SK-N-SH treated with all-trans-retinoic acid at 6 μM for 48 hours (cell line): ENCODE results near the gene CCDC188.

ENCODE experiments used
- ARNTL ChIP-seq: fragments of 450-650 bp; formaldehyde crosslinking; IDR thresholded peaks from 2 replicates; pipeline ENCODE4 v1.5.0; 2020; ENCODE audit warnings: low read depth, mild to moderate bottlenecking, moderate library complexity, borderline replicate concordance
- BACH2 ChIP-seq: fragments of 250-450 bp; sonication (Bioruptor Pico); IDR thresholded peaks from 2 replicates; pipeline ENCODE4 v1.9.0; 2021; ENCODE audit warnings: mild to moderate bottlenecking, borderline replicate concordance
- CREB5 ChIP-seq: fragments of 250-450 bp; sonication (Bioruptor Pico); IDR thresholded peaks from 2 replicates; pipeline ENCODE4 v1.5.1; 2020; ENCODE audit warnings: low read depth, mild to moderate bottlenecking, moderate library complexity
- ISL1 ChIP-seq: fragments of 250-450 bp; sonication (Bioruptor Pico); IDR thresholded peaks from 2 replicates; pipeline ENCODE4 v2.1.2; 2022; ENCODE audit warnings: mild to moderate bottlenecking, moderate library complexity
- OSR1 ChIP-seq: fragments of 250-450 bp; sonication (Bioruptor Pico); IDR thresholded peaks from 2 replicates; pipeline ENCODE4 v1.8.0; 2022; ENCODE audit warnings: moderate library complexity, mild to moderate bottlenecking, inconsistent platforms
- PATZ1 ChIP-seq: fragments of 250-450 bp; sonication (Bioruptor Pico); IDR thresholded peaks from 2 replicates; pipeline ENCODE4 v1.8.0; 2020; ENCODE audit warnings: mild to moderate bottlenecking, moderate library complexity, borderline replicate concordance
- POU6F1 ChIP-seq: fragments of 250-450 bp; sonication (Bioruptor Pico); IDR thresholded peaks from 2 replicates; pipeline ENCODE4 v1.8.0; 2021; ENCODE audit warnings: low read depth, mild to moderate bottlenecking, moderate library complexity, borderline replicate concordance
- RARB ChIP-seq: fragments of 250-450 bp; sonication (Bioruptor Pico); IDR thresholded peaks from 2 replicates; pipeline ENCODE4 v1.8.0; 2021; ENCODE audit warnings: mild to moderate bottlenecking, moderate library complexity
- TCF4 ChIP-seq: fragments of 250-450 bp; sonication (Bioruptor Pico); IDR thresholded peaks from 2 replicates; pipeline ENCODE4 v1.8.0; 2021; ENCODE audit warnings: mild to moderate bottlenecking, moderate library complexity, borderline replicate concordance
- TOX ChIP-seq: fragments of 250-450 bp; sonication (Bioruptor Pico); IDR thresholded peaks from 2 replicates; pipeline ENCODE4 v1.8.0; 2021; ENCODE audit warnings: mild to moderate bottlenecking, moderate library complexity, borderline replicate concordance
- ZFP3 ChIP-seq: fragments of 250-450 bp; sonication (Bioruptor Pico); IDR thresholded peaks from 2 replicates; pipeline ENCODE4 v1.5.0; 2020; ENCODE audit warnings: mild to moderate bottlenecking, moderate library complexity
- ZNF565 ChIP-seq: fragments of 450-650 bp; formaldehyde crosslinking; conservative IDR thresholded peaks from 2 replicates; pipeline ENCODE4 v1.5.0; 2020; ENCODE audit warnings: low read depth, mild to moderate bottlenecking, moderate library complexity
- ZNF8 ChIP-seq: fragments of 450-650 bp; formaldehyde crosslinking; IDR thresholded peaks from 2 replicates; pipeline ENCODE4 v1.5.0; 2020; ENCODE audit warnings: mild to moderate bottlenecking, moderate library complexity

- no peak for TF ChIP-seq ZFP3 (CRISPR knock-in tag)
- TF ChIP-seq BACH2 (CRISPR knock-in tag): no peak
- no peak for TF ChIP-seq POU6F1 (CRISPR knock-in tag)
- no peak for TF ChIP-seq CREB5 (CRISPR knock-in tag)
- no peak for TF ChIP-seq ARNTL
- no peak for TF ChIP-seq ZNF565
- TF ChIP-seq TCF4 (CRISPR knock-in tag): no peak
- TF ChIP-seq RARB (CRISPR knock-in tag): no peak
- TF ChIP-seq OSR1 (CRISPR knock-in tag): no peak
- TF ChIP-seq ISL1 (CRISPR knock-in tag): no peak
- TF ChIP-seq ZNF8 (CRISPR knock-in tag): no peak
- no peak for TF ChIP-seq TOX (CRISPR knock-in tag)
- no peak for TF ChIP-seq PATZ1
These were observed 29.8 kb upstream of the CCDC188 start for GRCh38 chr22:20180640-20181039.
